ENCODE results near the gene ATOSB. TPM values are rescaled to one million over a fixed set of nuclear protein-coding genes. Genes with fewer than 3 reads are reported as not detected.

Gene ATOSB
- total and polyA plus RNA-seq, 2 of the 8 experiments (the other 6 are each of a cell fraction or from before 2014, with no cell fraction given), result 6.9 to 10.4 TPM

DNA sequence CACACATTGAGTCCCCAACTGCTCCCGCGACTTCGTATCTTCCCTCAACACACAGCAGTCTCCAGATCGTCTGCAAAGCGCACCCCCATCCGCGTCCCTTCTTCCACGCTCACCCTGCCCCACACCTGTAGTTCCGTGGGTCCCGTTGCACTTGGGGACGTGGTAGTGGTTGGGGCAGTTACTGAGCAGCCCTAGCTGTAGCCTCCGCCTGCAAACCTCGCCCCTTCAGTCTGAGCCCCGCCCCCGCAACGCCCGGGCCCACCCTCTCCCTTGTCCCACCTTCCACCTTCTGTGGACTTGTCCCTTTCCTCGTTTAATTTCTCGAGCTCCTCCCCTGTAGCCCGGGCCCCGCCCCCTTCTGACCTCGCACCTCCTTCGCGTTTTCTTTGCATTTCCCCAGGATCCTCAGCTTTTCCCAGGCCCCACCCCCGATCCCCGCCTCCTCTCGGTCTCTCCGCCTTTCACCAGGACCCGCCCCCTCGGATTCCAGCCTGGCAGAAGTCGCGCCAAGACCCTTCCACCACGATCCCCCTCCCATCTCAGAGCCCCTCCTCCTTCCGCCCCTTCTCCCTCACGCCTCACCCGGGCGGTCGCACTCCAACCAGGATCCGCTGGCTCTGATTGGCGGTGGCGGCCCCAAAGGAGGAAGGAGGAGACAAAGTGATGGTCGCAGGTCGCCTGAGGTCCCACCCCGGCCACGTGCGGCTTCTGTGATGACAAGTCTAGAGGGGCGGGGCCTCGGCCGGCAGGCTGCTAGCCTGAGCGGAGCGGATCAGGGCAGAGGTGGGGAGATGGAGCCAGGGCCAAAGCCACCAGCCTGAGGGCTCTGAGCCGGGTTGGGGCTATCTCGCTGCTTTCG, at the start of gene ATOSB (continued):
- TF ChIP-seq RBBP5 (IDR thresholded peaks at IDR 0.05; ENCODE audit: borderline replicate concordance, low read depth, low read length), result no peak
- TF ChIP-seq EZH2 (IDR thresholded peaks at IDR 0.05; ENCODE audit: low read depth, low read length, severe bottlenecking), result no peak
- no peak for TF ChIP-seq PHF8 (conservative IDR thresholded peaks at IDR 0.05; ENCODE audit: low read depth, low read length)
- no peak for TF ChIP-seq KDM1A (IDR thresholded peaks at IDR 0.05; ENCODE audit: borderline replicate concordance, low read length)
- TF ChIP-seq TCF12 (IDR thresholded peaks at IDR 0.05; ENCODE audit: low read depth, low read length), result no peak
- TF ChIP-seq EP300 (IDR thresholded peaks at IDR 0.05; ENCODE audit: borderline replicate concordance in 1 of 2, low read depth in 2 of 2, low read length in 2 of 2), result 0 out of 3 replicates have a peak, but pooled peaks of 1 of the 2 experiments have one; percentile 12
- TF ChIP-seq RAD21 (IDR thresholded peaks at IDR 0.05 in 1 of 2, conservative IDR thresholded peaks at IDR 0.05 in 1 of 2; ENCODE audit: low read depth in 2 of 2, low read length in 2 of 2), result no peak
- peak; percentile 89 for TF ChIP-seq SAP30 (IDR thresholded peaks at IDR 0.05; ENCODE audit: insufficient read depth, insufficient replicate concordance, low read length)
- TF ChIP-seq CREB1 (IDR thresholded peaks at IDR 0.05), result peak; percentile 65; the same call in 1 of the 2 replicates
- peak; percentile 47; the same call in 1 of the 2 replicates for TF ChIP-seq SP1 (IDR thresholded peaks at IDR 0.05; ENCODE audit: low read depth, low read length)
- TF ChIP-seq SP4 (IDR thresholded peaks at IDR 0.05; ENCODE audit: low read length), result 0 out of 2 replicates have a peak, but pooled peaks have one; percentile 24
- peak; percentile 76 for TF ChIP-seq TEAD4 (IDR thresholded peaks at IDR 0.05; ENCODE audit: low read depth, low read length)
- no peak for TF ChIP-seq SRF (IDR thresholded peaks at IDR 0.05; ENCODE audit: low read depth, low read length)
- TF ChIP-seq EGR1 (IDR thresholded peaks at IDR 0.05; ENCODE audit: borderline replicate concordance, low read depth, low read length), result peak; percentile 48; the same call in 1 of the 2 replicates
- TF ChIP-seq TBP (IDR thresholded peaks at IDR 0.05; ENCODE audit: low read depth, low read length), result peak; percentile 35; the same call in 1 of the 2 replicates
- TF ChIP-seq CHD2 (IDR thresholded peaks at IDR 0.05; ENCODE audit: low read length), result no peak
- no peak for TF ChIP-seq JUND (IDR thresholded peaks at IDR 0.05; ENCODE audit: low read length)
- peak; percentile 66 to 84; a peak in 2 of 4 replicates for TF ChIP-seq SIN3A (conservative IDR thresholded peaks at IDR 0.05 in 1 of 2, IDR thresholded peaks at IDR 0.05 in 1 of 2; ENCODE audit: low read depth in 1 of 2, low read length in 2 of 2)
- TF ChIP-seq MAFK (IDR thresholded peaks at IDR 0.05; ENCODE audit: low read depth, low read length), result no peak
- TF ChIP-seq, protein P1, sequence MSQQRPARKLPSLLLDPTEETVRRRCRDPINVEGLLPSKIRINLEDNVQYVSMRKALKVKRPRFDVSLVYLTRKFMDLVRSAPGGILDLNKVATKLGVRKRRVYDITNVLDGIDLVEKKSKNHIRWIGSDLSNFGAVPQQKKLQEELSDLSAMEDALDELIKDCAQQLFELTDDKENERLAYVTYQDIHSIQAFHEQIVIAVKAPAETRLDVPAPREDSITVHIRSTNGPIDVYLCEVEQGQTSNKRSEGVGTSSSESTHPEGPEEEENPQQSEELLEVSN (IDR thresholded peaks at IDR 0.05), result peak; percentile 53; the same call in 1 of the 2 replicates

Data from H1 (cell line).